ENCODE measurements around the gene MTREX.
"Not testable (repeated sequence)": the region's sequence is repeated elsewhere in the genome, so short reads cannot be mapped to it uniquely, and the experiment has no call there.

Gene MTREX

GRCh38 chr5:55307383-55308253 lies at the start of gene MTREX, which contains the start of gene DHX29:
MTREX (plus strand) TSS chr5:55307989; CDS start chr5:55308014, 25 bp downstream.
DHX29 (minus strand) TSS chr5:55307694; CDS start chr5:55307573, 121 bp downstream.
- DNase-seq, result peak; percentile 82 to 85

GRCh38 chr5:55258339-55258738 lies 49.5 kb upstream of the MTREX start:
- DNase-seq, result no peak

- DNase-seq, result no peak
Observed at GRCh38 chr5:55276771-55277170, 31.0 kb upstream of the MTREX start.

- DNase-seq, result no peak
Observed at GRCh38 chr5:55278778-55279177, 29.0 kb upstream of the MTREX start.

- DNase-seq, result no peak
Observed at GRCh38 chr5:55286411-55286933, 21.3 kb upstream of the MTREX start.

- DNase-seq, result no peak
Observed at GRCh38 chr5:55289808-55290207, 18.0 kb upstream of the MTREX start.

- no peak for DNase-seq
Observed at GRCh38 chr5:55290991-55291390, 16.8 kb upstream of the MTREX start.

- DNase-seq, result no peak
Observed at GRCh38 chr5:55294935-55295334, 12.9 kb upstream of the MTREX start.

GRCh38 chr5:55300890-55301289 lies 6.9 kb upstream of the MTREX start:
- no peak for DNase-seq

GRCh38 chr5:55303238-55303690 lies 4.5 kb upstream of the MTREX start:
- DNase-seq, result no peak

GRCh38 chr5:55304584-55304983 lies 3.2 kb upstream of the MTREX start:
- DNase-seq, result no peak

GRCh38 chr5:55305345-55305744 lies 2.4 kb upstream of the MTREX start:
- DNase-seq, result no peak

- no peak for DNase-seq
Observed at GRCh38 chr5:55306641-55307382, 977 bp upstream of the MTREX start.

GRCh38 chr5:55308254-55308836 lies 556 bp downstream of the MTREX start:
- no peak for DNase-seq

- no peak for DNase-seq
Observed at GRCh38 chr5:55313870-55314617, 6.3 kb downstream of the MTREX start.

GRCh38 chr5:55316289-55316688 lies 8.5 kb downstream of the MTREX start:
- DNase-seq, result no peak

- DNase-seq, result no peak
Observed at GRCh38 chr5:55316837-55317236, 9.0 kb downstream of the MTREX start.

GRCh38 chr5:55318237-55318636 lies 10.4 kb downstream of the MTREX start:
- DNase-seq, result not testable (repeated sequence)

GRCh38 chr5:55319491-55319890 lies 11.7 kb downstream of the MTREX start:
- no peak for DNase-seq

GRCh38 chr5:55320571-55320970 lies 12.8 kb downstream of the MTREX start:
- DNase-seq, result no peak

GRCh38 chr5:55324006-55324405 lies 16.2 kb downstream of the MTREX start:
- DNase-seq, result no peak

- no peak for DNase-seq
Observed at GRCh38 chr5:55324815-55325418, 17.1 kb downstream of the MTREX start.
